CD14-positive monocyte (primary cell): Measurements from ENCODE around the gene HIBADH. TPM values are rescaled to one million over a fixed set of nuclear protein-coding genes. Genes with fewer than 3 reads are reported as not detected.

Source experiments
- DNase-seq, 3 donors: peaks; one replicate each; pipeline ENCODE4 v3.0.0-alpha.2; 2011 to 2022
- H2AFZ ChIP-seq: 2 replicates; pipeline ENCODE4 v1.6.0; 2012; ENCODE audit warnings: mild to moderate bottlenecking, low read depth, low read length, inconsistent platforms; ENCODE audit not compliant: insufficient read depth, poor library complexity, severe bottlenecking
- H3K27ac ChIP-seq, 2 donors: 1 replicate in 1 of 2; 2 replicates in 1 of 2; pipeline ENCODE4 v1.5.1; 2012 to 2013; ENCODE audit warnings: low read length in 2 of 2, control low read depth in 1 of 2, inconsistent platforms in 1 of 2, low read depth in 1 of 2, mild to moderate bottlenecking in 1 of 2
- H3K27me3 ChIP-seq, 2 donors: one replicate each; pipeline versions ENCODE4 v1.6.0 to v1.6.1; 2011 to 2013; ENCODE audit warnings: low read length in 2 of 2; ENCODE audit not compliant: control insufficient read depth in 2 of 2, insufficient read depth in 2 of 2
- H3K36me3 ChIP-seq, 2 donors: replicated peaks in 1 of 2; 1 replicate in 1 of 2; 2 replicates in 1 of 2; pipeline versions ENCODE4 v1.5.1 to v1.6.1; 2012 to 2013; ENCODE audit warnings: low read length in 2 of 2, control low read depth in 1 of 2, inconsistent platforms in 1 of 2, mild to moderate bottlenecking in 1 of 2; ENCODE audit not compliant: insufficient read depth in 2 of 2, control insufficient read depth in 1 of 2
- H3K4me1 ChIP-seq, 2 donors: 1 replicate in 1 of 2; 2 replicates in 1 of 2; pipeline versions ENCODE4 v1.5.1 to v1.6.1; 2012 to 2013; ENCODE audit warnings: low read length in 2 of 2, control low read depth in 1 of 2, inconsistent platforms in 1 of 2, mild to moderate bottlenecking in 1 of 2, moderate library complexity in 1 of 2; ENCODE audit not compliant: insufficient read depth in 2 of 2, control insufficient read depth in 1 of 2
- H3K4me2 ChIP-seq: replicated peaks from 2 replicates; pipeline ENCODE3; 2012; ENCODE audit warnings: low read length, moderate library complexity, mild to moderate bottlenecking; ENCODE audit not compliant: poor library complexity, severe bottlenecking; ENCODE audit errors: extremely low read depth
- H3K4me3 ChIP-seq, 3 experiments: fragments of 200-600 bp in 1 of 3; sonication (generic) in 1 of 3; replicated peaks in 1 of 3; 1 replicate in 2 of 3; 2 replicates in 1 of 3; pipeline ENCODE4 v1.5.1; 2011 to 2013; ENCODE audit warnings: low read length in 3 of 3, mild to moderate bottlenecking in 3 of 3, control low read depth in 2 of 3, low read depth in 2 of 3, inconsistent platforms in 1 of 3, moderate library complexity in 1 of 3
- H3K79me2 ChIP-seq: 2 replicates; pipeline ENCODE4 v1.6.0; 2012; ENCODE audit warnings: mild to moderate bottlenecking, control low read depth, inconsistent platforms, low read length, moderate library complexity; ENCODE audit not compliant: insufficient read depth
- H3K9ac ChIP-seq: 2 replicates; pipeline ENCODE4 v1.6.0; 2017; ENCODE audit warnings: low read length, mild to moderate bottlenecking; ENCODE audit not compliant: insufficient read depth, poor library complexity, severe bottlenecking
- H3K9me3 ChIP-seq, 2 donors: replicated peaks in 1 of 2; 1 replicate in 1 of 2; 2 replicates in 1 of 2; pipeline versions ENCODE4 v1.5.1 to v1.6.1; 2012 to 2013; ENCODE audit warnings: low read length in 2 of 2, control low read depth in 1 of 2; ENCODE audit not compliant: control insufficient read depth in 1 of 2, insufficient read depth in 1 of 2
- H4K20me1 ChIP-seq: 2 replicates; pipeline ENCODE4 v1.6.0; 2012; ENCODE audit warnings: mild to moderate bottlenecking, low read length, control low read depth, moderate library complexity; ENCODE audit not compliant: insufficient read depth
- H3K27ac Mint-ChIP-seq, 7 donors: one replicate each; pipeline ENCODE4 v1.8.0; 2020; ENCODE audit warnings: mild to moderate bottlenecking in 7 of 7, mixed read lengths in 7 of 7, moderate library complexity in 6 of 7, inconsistent platforms in 2 of 7
- H3K27me3 Mint-ChIP-seq, 3 donors: one replicate each; pipeline ENCODE4 v1.8.0; 2021 to 2022; ENCODE audit warnings: low read depth in 3 of 3, mild to moderate bottlenecking in 3 of 3, mixed read lengths in 3 of 3, moderate library complexity in 3 of 3, inconsistent platforms in 1 of 3
- H3K36me3 Mint-ChIP-seq, 2 donors: one replicate each; pipeline ENCODE4 v1.8.0; 2020; ENCODE audit warnings: mixed read lengths in 2 of 2, inconsistent platforms in 1 of 2, mild to moderate bottlenecking in 1 of 2
- H3K4me1 Mint-ChIP-seq: one replicate; pipeline ENCODE4 v1.8.0; 2020; ENCODE audit warnings: mild to moderate bottlenecking, mixed read lengths
- H3K4me3 Mint-ChIP-seq, 2 donors: one replicate each; pipeline ENCODE4 v1.8.0; 2020; ENCODE audit warnings: mild to moderate bottlenecking in 2 of 2, mixed read lengths in 2 of 2, moderate library complexity in 1 of 2
- H3K9me3 Mint-ChIP-seq, 7 donors: one replicate each; pipeline ENCODE4 v1.8.0; 2020 to 2022; ENCODE audit warnings: mixed read lengths in 7 of 7, mild to moderate bottlenecking in 6 of 7, moderate library complexity in 6 of 7, inconsistent platforms in 2 of 7
- CTCF ChIP-seq: fragments of 200-600 bp; IDR thresholded peaks from one replicate; pipeline ENCODE4 v1.8.0; 2022; ENCODE audit warnings: antibody characterized with exemption, mild to moderate bottlenecking
- WGBS: methylation state at CpG from one replicate; pipeline ENCODE4 v1.1.5; 2013; ENCODE audit warnings: missing lambda C conversion rate; ENCODE audit not compliant: insufficient coverage; 5-methylcytosine and 5-hydroxymethylcytosine counted together
- intact Hi-C, 2 donors: fragments of 100-400 bp; cut with micrococcal nuclease; formaldehyde crosslinking; loops; one replicate each; pipeline versions ENCODE4 v1.15.0 to v1.15.1; 2023
- polyA plus RNA-seq, 3 donors: library from polyadenylated mRNA; depleted of rRNA in 1 of 3; unstranded in 2 of 3; stranded (reverse) in 1 of 3; fragments of 300-500 nt in 2 of 3; fragments of >200 nt in 1 of 3; fragmentation: Illumina TruSeq in 2 of 3; gene quantifications; 1 replicate in 2 of 3; 2 replicates in 1 of 3; pipeline ENCODE4 v1.2.3, GENCODE V29; 2012 to 2021

Gene HIBADH
- polyA plus RNA-seq, 3 donors: 8.9 to 29.1 (median 26.5) TPM

- Histone ChIP-seq H3K9me3 (peaks cover 28 to 45% of the 10 kb centered on the region in 2 donors), H2AFZ (no peak overlapping the region), H3K27ac (no peak overlapping the region), H3K4me2 (no peak overlapping the region), H3K79me2 (no peaks in the 10 kb centered on the region), H3K36me3 (peaks cover 0 to 28% of the 10 kb centered on the region in 2 donors), H3K27me3 (no peaks in the 10 kb centered on the region), H3K4me1 (no peaks in the 10 kb centered on the region), H3K9ac (no peak overlapping the region), H4K20me1 (no peaks in the 10 kb centered on the region), H3K4me3 (no peak overlapping the region)
- Mint-ChIP-seq H3K4me3 (no peak overlapping the region), H3K36me3 (peaks cover 18 to 34% of the 10 kb centered on the region in 2 donors), H3K9me3 (peaks cover 25 to 48% (median 43%) of the 10 kb centered on the region in 7 donors), H3K27ac (no peak overlapping the region), H3K27me3 (no peaks in the 10 kb centered on the region), H3K4me1 (peaks cover 4% of the 10 kb centered on the region)
- WGBS: 100% methylated on average over 1 of the region's 3 CpGs
- no peak for TF ChIP-seq CTCF
- no peak for DNase-seq
- intact Hi-C loops: no loop called here
Observed at GRCh38 chr7:27616914-27617548, 45.7 kb downstream of the HIBADH start.

- H3K4me3 Mint-ChIP-seq: no peak overlapping the region
- no peak overlapping the region for H3K4me3 ChIP-seq
- peaks cover 18 to 34% of the 10 kb centered on the region in 2 donors for H3K36me3 Mint-ChIP-seq
- peaks cover 25 to 39% (median 37%) of the 10 kb centered on the region in 7 donors for H3K9me3 Mint-ChIP-seq
- intact Hi-C loops: no loop called here
- no peaks in the 10 kb centered on the region for H3K27me3 ChIP-seq
- H2AFZ ChIP-seq: no peak overlapping the region
- H3K27me3 Mint-ChIP-seq: no peaks in the 10 kb centered on the region
- no peaks in the 10 kb centered on the region for H3K4me1 ChIP-seq
- H3K27ac Mint-ChIP-seq: peak overlapping the region in 1 of 7 donors; percentile 26
- no peak for DNase-seq
- WGBS: no CpG with 5 or more reads among the region's 2 CpGs
- H3K9ac ChIP-seq: no peak overlapping the region
- H3K27ac ChIP-seq: no peak overlapping the region
- H3K36me3 ChIP-seq: peaks cover 0 to 28% of the 10 kb centered on the region in 2 donors
- H3K4me2 ChIP-seq: no peak overlapping the region
- TF ChIP-seq CTCF: no peak
- H4K20me1 ChIP-seq: no peaks in the 10 kb centered on the region
- no peaks in the 10 kb centered on the region for H3K79me2 ChIP-seq
- H3K4me1 Mint-ChIP-seq: peaks cover 4% of the 10 kb centered on the region
- peaks cover 20 to 36% of the 10 kb centered on the region in 2 donors for H3K9me3 ChIP-seq
Observed at GRCh38 chr7:27616186-27616491, 46.5 kb downstream of the HIBADH start.
